Islet of Langerhans (tissue), 1 donor: ENCODE data around the gene CYP4F12.

Source experiments
- FAIRE-seq: peaks from one replicate; lab custom pipeline; 2011; peaks lifted over from hg19 to GRCh38; lab: Jason Lieb, UNC

The CYP4F12 gene, protein sequence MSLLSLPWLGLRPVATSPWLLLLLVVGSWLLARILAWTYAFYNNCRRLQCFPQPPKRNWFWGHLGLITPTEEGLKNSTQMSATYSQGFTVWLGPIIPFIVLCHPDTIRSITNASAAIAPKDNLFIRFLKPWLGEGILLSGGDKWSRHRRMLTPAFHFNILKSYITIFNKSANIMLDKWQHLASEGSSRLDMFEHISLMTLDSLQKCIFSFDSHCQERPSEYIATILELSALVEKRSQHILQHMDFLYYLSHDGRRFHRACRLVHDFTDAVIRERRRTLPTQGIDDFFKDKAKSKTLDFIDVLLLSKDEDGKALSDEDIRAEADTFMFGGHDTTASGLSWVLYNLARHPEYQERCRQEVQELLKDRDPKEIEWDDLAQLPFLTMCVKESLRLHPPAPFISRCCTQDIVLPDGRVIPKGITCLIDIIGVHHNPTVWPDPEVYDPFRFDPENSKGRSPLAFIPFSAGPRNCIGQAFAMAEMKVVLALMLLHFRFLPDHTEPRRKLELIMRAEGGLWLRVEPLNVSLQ

GRCh38 chr19:15672580-15673175 lies at the start of gene CYP4F12:
Gene CYP4F12, plus strand, starts transcription at chr19:15673087. Its CDS starts 443 bp downstream, at chr19:15673530.
- FAIRE-seq: no peak

DNA sequence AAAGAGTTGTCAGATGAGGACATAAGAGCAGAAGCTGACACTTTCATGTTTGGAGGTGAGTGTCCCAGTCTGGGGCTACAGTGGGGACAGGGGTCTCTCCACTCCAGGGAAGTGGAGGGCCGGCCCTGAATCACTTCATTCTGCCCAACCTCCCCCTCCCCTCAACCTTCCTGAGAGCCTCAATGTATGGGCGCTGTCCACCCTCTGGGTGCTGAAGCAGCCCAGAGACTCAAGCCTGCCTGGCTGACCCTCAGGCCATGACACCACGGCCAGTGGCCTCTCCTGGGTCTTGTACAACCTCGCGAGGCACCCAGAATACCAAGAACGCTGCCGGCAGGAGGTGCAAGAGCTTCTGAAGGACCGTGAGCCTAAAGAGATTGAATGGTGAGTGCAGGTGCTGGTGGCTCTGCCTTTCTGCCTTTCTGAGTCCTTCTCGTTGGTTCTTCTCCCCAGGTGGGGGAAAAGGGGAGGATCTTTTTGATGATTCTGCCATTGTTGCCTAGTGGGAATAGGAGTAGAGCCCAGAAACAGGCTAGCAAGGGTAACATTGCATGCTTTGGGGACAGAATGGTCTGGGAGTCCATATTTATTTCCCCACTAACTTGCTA lies 49.1 kb upstream of the CYP4F12 start:
- no peak for FAIRE-seq

DNA sequence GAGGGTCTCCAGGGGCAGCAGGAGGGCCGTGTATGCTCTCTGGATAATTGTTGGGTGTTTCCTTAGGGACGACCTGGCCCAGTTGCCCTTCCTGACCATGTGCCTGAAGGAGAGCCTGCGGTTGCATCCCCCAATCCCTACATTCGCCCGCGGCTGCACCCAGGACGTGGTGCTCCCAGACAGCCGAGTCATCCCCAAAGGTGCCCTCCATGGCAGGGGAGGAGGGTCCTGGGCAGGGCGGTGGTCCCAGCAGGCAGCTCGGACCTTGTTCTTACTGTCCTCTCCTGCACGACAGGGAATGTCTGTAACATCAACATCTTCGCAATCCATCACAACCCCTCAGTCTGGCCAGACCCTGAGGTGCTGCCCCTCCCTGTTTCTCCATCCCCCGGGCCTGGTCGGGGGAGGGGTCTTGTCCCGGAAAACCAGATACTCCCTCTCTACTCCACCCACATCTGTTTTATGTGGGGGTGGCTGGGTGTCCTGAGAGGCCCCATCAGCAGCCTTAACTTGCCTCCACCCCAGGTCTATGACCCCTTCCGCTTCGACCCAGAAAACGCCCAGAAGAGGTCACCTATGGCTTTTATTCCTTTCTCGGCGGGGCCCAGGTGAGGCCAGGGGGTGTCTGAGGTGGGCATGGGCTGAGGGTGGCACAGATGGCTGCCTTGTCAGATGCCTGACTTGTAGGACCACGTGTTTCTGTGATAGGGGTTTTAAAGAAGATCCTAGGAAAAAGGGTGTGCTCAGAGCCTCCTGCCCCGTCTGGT lies 44.5 kb upstream of the CYP4F12 start:
- no peak for FAIRE-seq

- no peak for FAIRE-seq
Measured at GRCh38 chr19:15629003-15629880, 43.6 kb upstream of the CYP4F12 start.

- FAIRE-seq: no peak
Measured at GRCh38 chr19:15631817-15632216, 41.1 kb upstream of the CYP4F12 start.

GRCh38 chr19:15633082-15633835 lies 39.6 kb upstream of the CYP4F12 start:
- no peak for FAIRE-seq

DNA sequence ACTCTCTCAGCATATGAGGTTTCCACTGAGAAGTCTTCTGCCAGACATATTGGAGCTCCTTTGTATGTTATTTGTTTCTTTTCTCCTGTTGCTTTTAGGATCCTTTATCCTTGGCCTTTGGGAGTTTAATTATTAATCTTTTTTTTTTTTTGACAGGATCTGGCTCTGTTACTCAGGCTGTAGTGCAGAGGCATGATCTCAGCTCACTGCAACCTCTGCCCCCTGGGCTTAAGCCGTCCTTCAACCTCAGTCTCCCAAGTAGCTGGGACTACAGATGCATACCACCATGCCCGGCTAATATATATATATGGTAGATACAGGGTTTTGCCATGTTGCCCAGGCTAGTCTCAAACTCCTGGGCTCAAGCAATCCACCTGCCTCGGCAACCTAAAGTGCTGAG lies 38.8 kb upstream of the CYP4F12 start:
- no peak for FAIRE-seq

DNA sequence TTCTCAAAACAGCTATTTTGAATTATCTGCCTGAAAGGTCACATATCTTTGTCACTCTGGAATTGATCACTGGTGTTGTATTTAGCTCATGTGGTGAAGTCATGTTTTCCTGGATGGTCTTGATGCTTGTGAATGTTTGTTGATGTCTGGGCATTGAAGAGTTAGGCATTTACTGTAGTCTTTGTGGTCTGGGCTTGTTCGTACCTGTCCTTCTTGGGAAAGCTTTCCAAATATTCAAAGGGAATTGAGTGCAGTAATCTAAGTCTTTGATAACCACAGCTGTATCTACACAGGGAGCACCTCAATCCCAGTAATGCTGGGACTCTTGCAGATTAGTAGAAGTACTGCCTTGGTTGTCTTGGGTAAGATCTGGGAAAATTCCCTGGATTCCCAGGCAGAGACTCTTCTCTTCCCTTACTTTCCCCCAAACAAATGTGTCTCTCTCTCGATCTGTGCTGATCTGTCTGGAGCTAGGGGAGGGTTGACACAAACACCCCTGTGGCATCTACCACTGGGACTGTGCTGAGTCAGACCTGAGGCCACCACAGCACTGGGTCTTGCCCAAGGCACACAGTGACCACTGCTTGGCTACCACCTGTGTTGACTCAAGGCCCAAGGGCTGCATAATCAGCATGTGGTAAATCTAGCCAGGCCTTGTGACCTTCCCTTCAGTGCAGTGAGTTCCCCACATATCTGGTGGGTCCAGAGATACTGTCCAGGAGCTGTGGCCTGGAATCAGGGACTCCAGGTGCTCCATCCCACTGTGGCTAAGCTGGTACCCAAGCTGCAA lies 37.7 kb upstream of the CYP4F12 start:
- FAIRE-seq: no peak

DNA sequence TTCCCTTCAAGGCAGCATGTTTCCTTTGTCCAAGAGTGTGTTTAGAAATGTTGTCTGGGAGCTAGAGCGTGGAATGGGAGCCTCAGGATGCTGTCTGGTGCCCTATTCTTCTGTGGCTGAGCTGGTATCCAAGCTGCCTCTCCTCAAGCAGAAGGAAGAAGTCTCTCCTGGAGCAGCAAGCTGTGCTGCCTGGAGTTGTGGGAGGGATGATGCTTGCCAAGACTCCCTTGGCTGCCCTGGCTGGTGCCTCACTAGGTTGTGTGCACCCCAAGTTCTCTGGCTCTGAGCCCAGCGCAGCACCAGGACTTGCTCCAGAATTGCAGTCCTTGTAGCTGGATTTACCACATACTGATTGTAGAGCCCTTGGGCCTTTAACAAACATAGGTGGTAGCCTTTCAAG lies 36.9 kb upstream of the CYP4F12 start:
- FAIRE-seq: no peak

DNA sequence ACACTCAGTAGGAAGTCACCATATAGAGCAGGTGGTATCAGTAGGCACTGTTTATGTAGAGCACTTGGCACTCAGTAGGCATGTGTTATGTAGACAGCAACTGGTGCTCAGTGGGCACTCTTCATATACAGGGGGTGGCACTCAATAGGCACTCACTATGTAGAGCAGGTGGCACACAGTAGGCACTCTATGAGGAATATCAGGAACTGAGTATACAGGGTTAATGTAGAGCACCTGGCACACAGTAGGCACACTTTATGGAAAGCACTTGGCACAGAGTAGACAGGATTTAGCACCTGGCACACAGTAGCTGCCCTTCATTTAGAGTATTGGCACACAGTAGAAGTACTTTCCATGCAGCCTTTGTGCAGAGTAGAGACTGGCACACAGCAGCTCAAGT lies 33.3 kb upstream of the CYP4F12 start:
- no peak for FAIRE-seq

GRCh38 chr19:15640294-15640903 lies 32.5 kb upstream of the CYP4F12 start, which contains the start of gene CYP4F3:
Gene CYP4F3, plus strand, starts transcription at chr19:15640897. Its CDS starts 519 bp downstream, at chr19:15641416.
- FAIRE-seq: no peak

DNA sequence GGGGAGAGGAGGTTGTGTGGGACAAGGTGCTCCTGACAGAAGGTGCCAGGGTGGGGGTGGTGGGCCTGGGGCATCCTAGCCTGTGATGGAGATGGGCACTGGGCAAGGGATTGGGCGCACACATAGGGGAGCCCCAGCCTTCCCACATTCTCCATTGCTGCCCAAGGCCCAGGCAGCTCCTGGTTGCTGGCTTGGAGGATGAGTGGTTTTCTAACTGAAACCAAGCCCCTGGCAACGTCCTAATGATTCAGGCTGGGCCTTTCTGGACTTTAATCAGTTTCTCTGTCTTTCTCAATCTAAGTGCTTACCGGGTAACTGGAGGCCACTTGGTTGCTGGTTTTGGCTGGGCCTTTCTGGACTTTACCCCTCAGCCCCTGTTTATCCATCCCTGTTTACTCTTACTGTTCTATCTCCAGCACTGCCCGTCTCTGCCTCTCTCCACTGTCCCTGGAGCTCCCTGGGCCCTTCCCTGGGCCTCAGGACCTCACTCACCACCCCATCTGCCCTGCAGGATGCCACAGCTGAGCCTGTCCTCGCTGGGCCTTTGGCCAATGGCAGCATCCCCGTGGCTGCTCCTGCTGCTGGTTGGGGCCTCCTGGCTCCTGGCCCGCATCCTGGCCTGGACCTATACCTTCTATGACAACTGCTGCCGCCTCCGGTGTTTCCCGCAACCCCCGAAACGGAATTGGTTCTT lies 31.8 kb upstream of the CYP4F12 start:
- no peak for FAIRE-seq

GRCh38 chr19:15641901-15642491 lies 30.9 kb upstream of the CYP4F12 start:
- FAIRE-seq: no peak

GRCh38 chr19:15642807-15643206 lies 30.1 kb upstream of the CYP4F12 start:
- FAIRE-seq: no peak

DNA sequence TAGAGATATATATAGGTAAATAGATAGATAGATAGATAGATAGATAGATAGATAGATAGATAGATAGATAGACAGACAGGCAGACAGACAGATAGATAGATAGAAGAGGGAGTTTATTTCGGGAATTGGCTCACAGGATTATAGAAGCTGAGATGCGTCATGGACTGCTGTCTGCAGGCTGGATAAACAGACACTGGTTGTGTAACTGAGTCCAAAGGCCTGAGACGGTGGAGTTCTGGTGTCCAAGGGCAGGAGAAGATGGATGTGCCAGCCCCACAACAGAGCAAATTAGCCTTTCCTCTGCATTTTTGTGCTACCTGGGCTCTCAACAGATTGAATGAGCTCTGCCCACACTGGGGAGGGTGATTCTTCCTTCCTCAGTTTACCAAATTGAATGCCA lies 29.5 kb upstream of the CYP4F12 start:
- FAIRE-seq: no peak

DNA sequence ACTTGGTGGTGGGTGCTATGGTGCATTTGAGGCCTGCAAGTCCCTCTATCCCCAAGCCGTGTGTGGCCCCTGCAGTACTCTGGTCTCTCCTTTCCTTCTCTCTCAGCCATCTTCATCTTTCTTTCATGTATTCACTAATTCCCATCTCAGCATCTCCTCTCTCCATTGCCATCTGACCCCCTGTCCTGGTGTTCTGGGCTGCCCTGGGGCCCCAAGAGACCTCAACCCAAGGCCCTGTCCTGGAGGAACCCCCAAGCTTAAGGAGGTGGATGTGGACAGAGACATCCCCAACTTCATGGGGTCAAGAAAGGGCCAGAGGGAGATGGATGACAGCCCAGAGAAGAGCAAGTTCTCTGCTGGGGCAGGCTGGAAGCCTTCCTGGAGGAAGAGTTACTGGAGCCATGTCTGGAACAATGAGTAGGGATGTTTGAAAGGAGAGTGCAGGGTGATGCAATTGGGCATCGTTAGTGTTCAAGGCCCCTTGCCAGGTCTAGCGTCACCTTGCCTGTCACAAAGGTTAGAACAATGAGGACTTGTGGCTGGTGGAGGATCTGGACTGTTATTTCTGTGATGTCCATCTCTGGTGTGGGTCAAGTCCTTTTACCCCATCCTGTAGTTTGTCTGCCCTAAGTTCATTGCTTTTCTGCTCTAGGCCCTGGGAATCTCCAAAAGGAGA lies 28.7 kb upstream of the CYP4F12 start:
- FAIRE-seq: no peak

- FAIRE-seq: no peak
Measured at GRCh38 chr19:15644816-15645215, 28.1 kb upstream of the CYP4F12 start.

DNA sequence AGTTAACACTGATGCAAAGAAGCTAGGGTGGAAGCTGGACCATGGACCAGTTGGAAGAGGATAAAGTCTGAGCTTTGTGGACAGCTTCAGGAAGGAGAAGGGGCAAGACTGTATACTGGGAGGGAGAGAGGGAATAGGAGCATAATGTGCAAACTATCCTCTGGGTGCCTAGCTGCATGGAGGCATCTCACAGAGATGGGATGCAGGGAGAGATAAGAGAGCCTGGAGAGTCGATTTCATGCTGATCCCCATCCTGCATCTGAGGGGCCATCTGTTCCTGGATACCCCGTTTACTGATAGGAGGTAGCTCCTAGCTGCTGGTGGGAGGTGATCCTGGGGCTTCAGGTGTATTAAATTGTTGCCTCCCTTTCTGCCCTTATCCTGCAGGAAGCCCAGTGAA lies 23.4 kb upstream of the CYP4F12 start:
- no peak for FAIRE-seq
